Subcutaneous adipose tissue (tissue), 4 donors: ENCODE results near the gene SNRPD3. TPM values are rescaled to one million over a fixed set of nuclear protein-coding genes. Genes with fewer than 3 reads are reported as not detected.

Experiments
- CTCF ChIP-seq: fragments of 450-650 bp; IDR thresholded peaks from one replicate; pipeline ENCODE4 v1.5.1; 2016; ENCODE audit warnings: low read depth, mild to moderate bottlenecking, control low read depth, antibody characterized with exemption, moderate library complexity
- total RNA-seq, 4 donors: library from RNA; depleted of rRNA; stranded (reverse); fragments of >200 nt; gene quantifications; one replicate each; pipeline ENCODE4 v1.1.0, GENCODE V29; 2016

Gene SNRPD3
- total RNA-seq, 4 donors from 2014 or later, result 82.4 to 154 (median 104) TPM

GRCh38 chr22:24521791-24522245 is 34.0 kb upstream of the SNRPD3 start:
- TF ChIP-seq CTCF, result no peak

GRCh38 chr22:24523873-24524272 is 31.9 kb upstream of the SNRPD3 start:
- TF ChIP-seq CTCF, result no peak

GRCh38 chr22:24525416-24526037 is 30.3 kb upstream of the SNRPD3 start:
- no peak for TF ChIP-seq CTCF

GRCh38 chr22:24526191-24526590 is 29.6 kb upstream of the SNRPD3 start:
- TF ChIP-seq CTCF, result no peak

- no peak for TF ChIP-seq CTCF
Observed at GRCh38 chr22:24529898-24530297, 25.9 kb upstream of the SNRPD3 start.

GRCh38 chr22:24532075-24532474 is 23.7 kb upstream of the SNRPD3 start:
- no peak for TF ChIP-seq CTCF

GRCh38 chr22:24535348-24535747 is 20.5 kb upstream of the SNRPD3 start:
- no peak for TF ChIP-seq CTCF
